Breast epithelium (tissue), 4 donors: Measurements from ENCODE around the gene PARP3. TPM values are rescaled to one million over a fixed set of nuclear protein-coding genes. Genes with fewer than 3 reads are reported as not detected.
A peak's percentile ranks its signal among the peaks of the same experiment; 100 is the strongest.
"Not testable (repeated sequence)": the region's sequence is repeated elsewhere in the genome, so short reads cannot be mapped to it uniquely, and the experiment has no call there.

ENCODE experiments used
- DNase-seq, 2 donors: peaks; one replicate each; pipeline ENCODE4 v3.0.0-alpha.2; 2019; ENCODE audit warnings: low spot score in 2 of 2
- H3K27ac ChIP-seq, 2 donors: fragments of 200-600 bp; sonication (generic) in 1 of 2; one replicate each; pipeline ENCODE4 v1.5.1; 2016 to 2019; ENCODE audit warnings: mild to moderate bottlenecking in 1 of 2
- H3K27me3 ChIP-seq, 2 donors: fragments of 200-600 bp; sonication (generic) in 1 of 2; one replicate each; pipeline versions ENCODE4 v1.5.1 to v1.6.0; 2017 to 2019; ENCODE audit warnings: control low read depth in 1 of 2, mild to moderate bottlenecking in 1 of 2
- H3K36me3 ChIP-seq: fragments of 200-600 bp; one replicate; pipeline ENCODE4 v1.5.1; 2019
- H3K4me1 ChIP-seq, 2 donors: fragments of 200-600 bp; sonication (generic); one replicate each; pipeline ENCODE4 v1.5.1; 2016 to 2019; ENCODE audit warnings: control low read depth in 1 of 2
- H3K4me3 ChIP-seq, 3 donors: fragments of 200-600 bp; sonication (generic); 1 replicate in 2 of 3; 2 replicates in 1 of 3; pipeline ENCODE4 v1.5.1; 2016 to 2019; ENCODE audit warnings: mild to moderate bottlenecking in 3 of 3, moderate library complexity in 2 of 3
- H3K9me3 ChIP-seq, 2 donors: fragments of 200-600 bp; sonication (generic) in 1 of 2; one replicate each; pipeline ENCODE4 v1.5.1; 2016 to 2019; ENCODE audit warnings: control low read depth in 1 of 2
- CTCF ChIP-seq, 3 donors: fragments of 450-650 bp; IDR thresholded peaks; one replicate each; pipeline ENCODE4 v1.5.1; 2016 to 2017; ENCODE audit warnings: antibody characterized with exemption in 3 of 3, mild to moderate bottlenecking in 3 of 3, moderate library complexity in 3 of 3
- POLR2A ChIP-seq: fragments of 450-650 bp; IDR thresholded peaks from one replicate; pipeline ENCODE4 v1.6.1; 2016; ENCODE audit warnings: antibody characterized with exemption, mild to moderate bottlenecking, moderate library complexity
- POLR2AphosphoS5 ChIP-seq, 3 donors: sonication (generic); formaldehyde crosslinking; IDR thresholded peaks; one replicate each; pipeline ENCODE4 v1.6.1; 2017; ENCODE audit warnings: antibody characterized with exemption in 3 of 3
- intact Hi-C: fragments of 100-400 bp; cut with DNase I; formaldehyde crosslinking; loops from one replicate; pipeline ENCODE4 v1.15.1; 2023; ENCODE audit warnings: low total_unique reads
- total RNA-seq, 3 donors: library from RNA; depleted of rRNA; stranded (reverse); fragments of >200 nt; gene quantifications; one replicate each; pipeline ENCODE4 v1.1.0, GENCODE V29; 2016

The PARP3 gene
- total RNA-seq, 3 donors from 2014 or later = 21.4 to 33.6 (median 31.8) TPM

- intact Hi-C loops = no loop called here
- H3K4me1 ChIP-seq = peaks cover 4 to 17% of the 10 kb centered on the region in 2 donors
- H3K27me3 ChIP-seq = no peaks in the 10 kb centered on the region
- H3K27ac ChIP-seq = peak overlapping the region in 1 of 2 donors; percentile 32
- no peaks in the 10 kb centered on the region for H3K36me3 ChIP-seq
- no peak for DNase-seq
- no peak overlapping the region for H3K4me3 ChIP-seq
- H3K9me3 ChIP-seq = no peaks in the 10 kb centered on the region
- TF ChIP-seq CTCF (IDR thresholded peaks at IDR 0.05) = no peak
- TF ChIP-seq POLR2A = no peak
- no peak for TF ChIP-seq POLR2AphosphoS5 (IDR thresholded peaks at IDR 0.05)
Measured at GRCh38 chr3:51985063-51985462, 42.9 kb downstream of the PARP3 start.

- Histone ChIP-seq H3K4me1 (peaks cover 4 to 17% of the 10 kb centered on the region in 2 donors), H3K4me3 (no peak overlapping the region), H3K9me3 (no peaks in the 10 kb centered on the region), H3K27me3 (no peaks in the 10 kb centered on the region), H3K36me3 (no peaks in the 10 kb centered on the region), H3K27ac (no peak overlapping the region)
- no peak for DNase-seq
- no peak for TF ChIP-seq POLR2A
- no peak for TF ChIP-seq POLR2AphosphoS5 (IDR thresholded peaks at IDR 0.05)
- TF ChIP-seq CTCF (IDR thresholded peaks at IDR 0.05) = no peak
- intact Hi-C loops = no loop called here
Measured at GRCh38 chr3:51986010-51986947, 44.1 kb downstream of the PARP3 start.

- no peak for DNase-seq
- intact Hi-C loops = no loop called here
- H3K9me3 ChIP-seq = no peaks in the 10 kb centered on the region
- H3K27me3 ChIP-seq = no peaks in the 10 kb centered on the region
- H3K36me3 ChIP-seq = no peaks in the 10 kb centered on the region
- TF ChIP-seq POLR2A (no peak), CTCF (IDR thresholded peaks at IDR 0.05) (no peak)
- H3K4me3 ChIP-seq = no peak overlapping the region
- peaks cover 4 to 10% of the 10 kb centered on the region in 2 donors for H3K4me1 ChIP-seq
- H3K27ac ChIP-seq = no peak overlapping the region
Measured at GRCh38 chr3:51987568-51987967, 45.4 kb downstream of the PARP3 start.

GRCh38 chr3:51988286-51989146 is 46.4 kb downstream of the PARP3 start:
- no peaks in the 10 kb centered on the region for H3K9me3 ChIP-seq
- H3K27ac ChIP-seq = no peak overlapping the region
- H3K36me3 ChIP-seq = no peaks in the 10 kb centered on the region
- no peak overlapping the region for H3K4me3 ChIP-seq
- intact Hi-C loops = no loop called here
- no peak for DNase-seq
- H3K4me1 ChIP-seq = peaks cover 4 to 10% of the 10 kb centered on the region in 2 donors
- TF ChIP-seq POLR2AphosphoS5 (IDR thresholded peaks at IDR 0.05) = no peak
- H3K27me3 ChIP-seq = no peaks in the 10 kb centered on the region

- Histone ChIP-seq H3K4me1 (peaks cover 0 to 12% of the 10 kb centered on the region in 2 donors), H3K27ac (peak overlapping the region in 1 of 2 donors; percentile 19), H3K4me3 (peak overlapping the region in 1 of 3 donors; percentile 22)
- DNase-seq, H3K9me3 ChIP-seq, H3K27me3 ChIP-seq, H3K36me3 ChIP-seq, intact Hi-C loops: not testable (repeated sequence)
Measured at GRCh38 chr3:51990501-51990971, 48.4 kb downstream of the PARP3 start.
